Measurements from ENCODE around the gene SMIM44. TPM values are rescaled to one million over a fixed set of nuclear protein-coding genes. Genes with fewer than 3 reads are reported as not detected.

The SMIM44 gene
- total RNA-seq, 1 donor from 2014 or later, result not detected

DNA sequence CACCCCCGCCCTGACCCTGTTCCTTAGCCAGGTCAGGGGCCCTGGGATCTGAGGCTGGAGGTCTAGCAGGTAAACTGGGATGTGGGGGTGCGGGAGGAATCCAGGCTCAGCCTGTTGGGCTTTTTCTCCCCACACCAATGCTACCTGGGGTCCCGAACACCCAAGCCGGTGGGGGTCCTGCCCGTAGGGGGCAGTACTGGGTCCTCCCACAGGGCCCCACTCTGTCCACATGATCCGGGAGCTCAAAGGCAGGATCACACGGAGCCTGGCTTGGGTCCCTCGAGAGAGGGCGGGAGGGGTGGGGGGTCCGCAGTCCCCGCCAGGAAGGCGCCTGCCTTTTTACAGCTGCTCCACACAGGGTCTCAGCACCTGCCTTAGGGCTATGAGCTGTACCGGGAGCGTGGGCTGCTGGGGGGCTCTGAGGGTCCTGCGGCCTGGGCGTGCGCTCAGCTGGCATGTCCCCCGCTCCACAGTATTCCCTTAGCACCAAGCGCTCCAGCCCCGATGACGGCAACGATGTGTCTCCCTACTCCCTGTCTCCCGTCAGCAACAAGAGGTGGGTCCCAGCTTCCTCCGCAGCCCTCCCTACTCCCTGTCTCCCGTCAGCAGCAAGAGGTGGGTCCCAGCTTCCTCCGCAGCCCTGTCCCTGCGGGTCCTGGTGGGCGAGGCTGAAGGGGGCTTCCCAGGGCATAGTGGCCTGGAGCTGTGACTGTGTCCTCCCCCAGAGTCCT, 43.4 kb upstream of the SMIM44 start:
- Histone ChIP-seq H3K9ac (ENCODE audit: low read depth in 1 of 3, low read length in 3 of 3) (no peak overlapping the region), H3K27me3 (ENCODE audit: control insufficient read depth in 3 of 3, insufficient read depth in 3 of 3, low read length in 3 of 3) (no peaks in the 10 kb centered on the region), H3K27ac (ENCODE audit: low read depth, low read length) (no peak overlapping the region), H3K36me3 (ENCODE audit: control insufficient read depth in 3 of 3, insufficient read depth in 3 of 3, low read length in 3 of 3) (peaks cover 43 to 50% (median 48%) of the 10 kb centered on the region in 3 donors), H3K4me1 (ENCODE audit: control insufficient read depth in 3 of 3, insufficient read depth in 3 of 3, low read length in 3 of 3) (no peaks in the 10 kb centered on the region), H3K9me3 (ENCODE audit: control insufficient read depth in 3 of 3, low read length in 3 of 3) (no peaks in the 10 kb centered on the region), H3K4me3 (ENCODE audit: low read length in 3 of 3) (no peak overlapping the region)

DNA sequence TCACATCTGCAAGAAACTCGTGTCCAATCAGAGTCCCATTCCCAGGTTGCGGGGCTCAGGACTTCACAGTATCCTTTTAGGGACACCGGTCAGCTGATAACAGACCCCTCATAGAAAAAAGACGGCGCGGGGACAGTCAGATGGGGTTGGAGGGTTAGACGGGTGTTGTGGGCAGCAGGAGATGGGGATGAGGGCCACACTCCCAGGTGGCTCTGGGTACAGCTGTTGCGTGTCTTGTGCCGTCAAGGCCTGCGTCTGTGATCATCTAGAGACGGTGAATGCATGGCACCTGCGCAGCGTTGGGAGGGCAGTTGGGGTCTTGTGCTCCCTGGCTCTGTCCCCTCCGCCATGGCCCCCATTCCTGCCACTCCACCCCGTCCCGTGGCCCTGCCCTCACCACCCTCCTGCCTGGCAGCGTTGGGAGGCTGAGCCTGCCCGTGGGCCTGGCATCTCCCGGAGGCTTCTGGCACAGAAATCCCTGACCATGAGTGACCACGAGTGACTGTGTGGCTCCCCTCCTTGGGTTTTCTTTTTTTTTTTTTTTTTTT, 41.7 kb upstream of the SMIM44 start:
- H3K36me3 ChIP-seq (ENCODE audit: control insufficient read depth in 3 of 3, insufficient read depth in 3 of 3, low read length in 3 of 3), result peaks cover 34 to 39% (median 35%) of the 10 kb centered on the region in 3 donors
- no peaks in the 10 kb centered on the region for H3K27me3 ChIP-seq (ENCODE audit: control insufficient read depth in 3 of 3, insufficient read depth in 3 of 3, low read length in 3 of 3)
- no peak overlapping the region for H3K9ac ChIP-seq (ENCODE audit: low read depth in 1 of 3, low read length in 3 of 3)

DNA sequence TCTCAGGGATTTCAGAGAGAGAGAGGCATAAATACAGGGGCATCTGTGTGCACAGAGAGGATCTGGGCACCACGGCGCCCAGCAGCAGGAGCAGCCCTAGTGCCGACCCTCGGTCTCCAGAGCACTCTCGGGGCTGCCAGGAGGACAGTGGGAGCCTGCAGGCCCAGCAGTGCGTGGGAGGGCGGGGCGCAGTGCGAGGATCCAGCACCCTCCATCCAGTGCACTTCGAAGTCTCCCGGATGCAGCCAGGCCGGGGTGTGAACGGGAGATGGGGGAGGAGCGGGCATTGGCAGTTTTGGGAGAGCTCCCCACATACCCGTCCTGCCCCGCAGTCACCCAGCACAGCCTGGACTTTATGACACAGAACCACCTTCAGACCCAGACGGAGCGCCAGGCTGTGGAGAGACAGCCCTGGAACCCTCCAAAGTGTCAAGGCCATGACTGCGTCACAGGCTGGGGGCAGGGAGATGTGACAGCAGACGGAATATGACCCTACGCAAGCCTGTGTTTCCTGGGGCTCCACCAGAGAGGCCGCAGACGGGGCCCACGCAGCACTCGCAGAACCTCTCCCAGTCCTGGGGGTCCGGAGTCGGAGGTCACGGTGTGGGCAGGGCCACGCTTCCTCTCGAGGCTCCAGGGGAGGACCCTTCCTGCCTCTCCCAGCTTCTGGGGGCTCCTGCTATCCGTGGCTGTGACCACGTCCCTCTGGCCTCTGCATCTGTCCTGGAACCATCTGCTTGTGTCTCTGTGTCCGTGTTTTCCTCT, 41.0 kb upstream of the SMIM44 start:
- H3K27me3 ChIP-seq (ENCODE audit: control insufficient read depth in 3 of 3, insufficient read depth in 3 of 3, low read length in 3 of 3), result no peaks in the 10 kb centered on the region
- H3K27ac ChIP-seq (ENCODE audit: low read depth, low read length), result no peak overlapping the region
- H3K4me3 ChIP-seq (ENCODE audit: low read length in 3 of 3), result no peak overlapping the region
- H3K4me1 ChIP-seq (ENCODE audit: control insufficient read depth in 3 of 3, insufficient read depth in 3 of 3, low read length in 3 of 3), result no peaks in the 10 kb centered on the region
- H3K36me3 ChIP-seq (ENCODE audit: control insufficient read depth in 3 of 3, insufficient read depth in 3 of 3, low read length in 3 of 3), result peaks cover 36 to 41% (median 37%) of the 10 kb centered on the region in 3 donors
- H3K9me3 ChIP-seq (ENCODE audit: control insufficient read depth in 3 of 3, low read length in 3 of 3), result no peaks in the 10 kb centered on the region
- no peak overlapping the region for H3K9ac ChIP-seq (ENCODE audit: low read depth in 1 of 3, low read length in 3 of 3)

More for the DNA sequence above, 41.7 kb upstream of the SMIM44 start:
- Histone ChIP-seq H3K4me3 (ENCODE audit: low read length in 3 of 3) (no peak overlapping the region), H3K27ac (ENCODE audit: low read depth, low read length) (no peak overlapping the region), H3K4me1 (ENCODE audit: control insufficient read depth in 3 of 3, insufficient read depth in 3 of 3, low read length in 3 of 3) (no peaks in the 10 kb centered on the region), H3K9me3 (ENCODE audit: control insufficient read depth in 3 of 3, low read length in 3 of 3) (no peaks in the 10 kb centered on the region)

DNA sequence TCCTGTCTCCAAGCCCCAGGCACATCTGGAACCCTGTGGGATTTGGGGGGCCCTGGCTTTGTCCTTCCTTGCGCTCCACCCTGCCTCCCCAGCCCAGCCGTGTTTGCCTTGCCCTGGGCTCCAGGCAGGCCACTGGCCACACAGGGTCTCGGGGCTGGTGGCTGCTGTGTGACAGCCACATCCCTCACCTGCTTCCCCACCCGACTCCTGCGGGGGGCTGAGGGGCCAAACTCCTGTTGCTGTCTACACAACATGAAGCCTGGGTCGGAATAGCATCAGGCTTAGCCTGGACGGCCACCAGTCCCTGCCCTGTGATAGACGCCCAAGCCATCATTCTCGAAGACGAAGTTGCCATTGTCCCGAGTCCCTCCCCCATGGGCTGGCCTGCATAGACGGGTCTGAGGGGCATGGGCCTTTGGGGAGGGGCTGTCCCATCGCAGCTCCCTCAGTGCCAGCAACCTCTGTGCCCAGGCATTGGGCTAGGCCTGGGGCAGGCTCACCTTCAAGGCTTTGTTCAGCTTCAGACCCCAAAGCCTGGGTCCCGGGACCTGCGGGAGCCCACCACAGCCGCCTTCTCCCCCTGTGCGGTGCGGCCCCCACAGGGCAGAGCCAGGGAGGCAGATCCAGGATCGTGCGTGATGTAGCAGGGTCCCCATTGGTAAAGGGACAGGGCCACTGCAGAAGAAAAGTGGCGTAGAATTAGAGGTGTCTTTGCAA, 40.3 kb upstream of the SMIM44 start:
- H3K36me3 ChIP-seq (ENCODE audit: control insufficient read depth in 3 of 3, insufficient read depth in 3 of 3, low read length in 3 of 3), result peaks cover 36 to 41% (median 39%) of the 10 kb centered on the region in 3 donors
- H3K9me3 ChIP-seq (ENCODE audit: control insufficient read depth in 3 of 3, low read length in 3 of 3), result no peaks in the 10 kb centered on the region
- no peak overlapping the region for H3K9ac ChIP-seq (ENCODE audit: low read depth in 1 of 3, low read length in 3 of 3)
- no peaks in the 10 kb centered on the region for H3K27me3 ChIP-seq (ENCODE audit: control insufficient read depth in 3 of 3, insufficient read depth in 3 of 3, low read length in 3 of 3)
- no peaks in the 10 kb centered on the region for H3K4me1 ChIP-seq (ENCODE audit: control insufficient read depth in 3 of 3, insufficient read depth in 3 of 3, low read length in 3 of 3)
- H3K27ac ChIP-seq (ENCODE audit: low read depth, low read length), result no peak overlapping the region
- H3K4me3 ChIP-seq (ENCODE audit: low read length in 3 of 3), result no peak overlapping the region

DNA sequence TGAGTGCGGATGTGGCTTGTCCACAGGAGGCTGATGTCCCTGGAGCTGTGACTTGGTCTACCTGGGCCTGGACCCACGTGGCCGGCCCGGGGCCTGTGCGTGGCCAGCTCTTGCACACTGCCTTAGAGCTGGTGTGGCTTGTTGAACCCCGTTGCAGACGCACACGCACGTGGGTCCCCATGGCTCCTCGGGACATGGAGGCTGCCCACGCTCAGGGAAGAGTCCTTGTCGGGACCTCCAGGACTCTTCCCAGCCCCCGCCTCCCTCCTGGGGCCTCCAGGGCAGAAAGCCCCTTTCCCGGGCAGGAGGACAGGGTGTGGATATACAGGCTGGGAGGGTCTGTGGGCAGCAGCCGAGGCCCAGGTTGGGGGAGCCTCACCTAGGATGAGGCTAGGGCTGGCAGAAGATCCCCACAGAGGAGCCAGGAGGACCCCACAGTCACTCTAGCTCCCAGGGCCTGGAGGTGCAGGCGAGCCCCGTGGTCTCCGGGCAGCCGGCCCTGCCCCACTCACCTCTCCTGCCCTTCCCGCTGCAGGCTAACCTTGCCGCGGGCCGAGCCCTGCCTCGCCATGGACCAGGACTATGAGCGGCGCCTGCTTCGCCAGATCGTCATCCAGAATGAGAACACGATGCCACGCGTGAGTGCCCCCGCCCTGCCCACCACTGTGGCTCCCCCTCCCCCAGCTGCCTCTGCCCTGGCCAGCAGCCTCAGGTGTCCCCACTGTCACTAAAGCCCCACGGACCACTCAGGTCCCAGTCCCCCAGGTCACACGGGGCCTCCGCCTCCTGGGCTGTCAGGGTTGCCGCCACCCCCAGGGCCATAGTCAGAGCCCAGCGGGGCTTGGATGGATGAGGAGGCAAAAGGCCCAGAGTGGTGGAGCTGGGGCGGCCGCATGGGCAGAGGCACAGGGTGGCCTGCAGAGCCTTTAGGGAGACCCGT, 39.5 kb upstream of the SMIM44 start:
- Histone ChIP-seq H3K9ac (ENCODE audit: low read depth in 1 of 3, low read length in 3 of 3) (no peak overlapping the region), H3K4me3 (ENCODE audit: low read length in 3 of 3) (no peak overlapping the region), H3K36me3 (ENCODE audit: control insufficient read depth in 3 of 3, insufficient read depth in 3 of 3, low read length in 3 of 3) (peaks cover 34 to 40% (median 35%) of the 10 kb centered on the region in 3 donors), H3K27ac (ENCODE audit: low read depth, low read length) (no peak overlapping the region), H3K4me1 (ENCODE audit: control insufficient read depth in 3 of 3, insufficient read depth in 3 of 3, low read length in 3 of 3) (no peaks in the 10 kb centered on the region), H3K9me3 (ENCODE audit: control insufficient read depth in 3 of 3, low read length in 3 of 3) (no peaks in the 10 kb centered on the region), H3K27me3 (ENCODE audit: control insufficient read depth in 3 of 3, insufficient read depth in 3 of 3, low read length in 3 of 3) (no peaks in the 10 kb centered on the region)

DNA sequence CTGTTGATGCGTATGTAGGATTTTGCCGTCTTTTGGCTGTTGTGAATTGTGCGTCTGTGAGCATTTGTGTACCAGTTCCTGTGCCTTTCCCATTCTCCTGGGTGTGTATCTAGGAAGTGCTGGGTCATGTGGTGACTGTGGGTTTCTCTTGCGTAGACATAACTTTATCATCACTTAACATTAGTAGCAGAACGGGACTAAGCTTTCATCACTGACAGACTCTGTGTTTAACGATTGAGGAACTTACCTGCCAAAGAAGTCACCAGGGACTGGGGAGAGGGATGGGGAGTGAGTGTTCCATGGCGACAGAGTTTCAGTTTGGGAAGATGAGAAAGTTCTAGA, 37.8 kb upstream of the SMIM44 start:
- no peaks in the 10 kb centered on the region for H3K9me3 ChIP-seq (ENCODE audit: control insufficient read depth in 3 of 3, low read length in 3 of 3)
- no peaks in the 10 kb centered on the region for H3K27me3 ChIP-seq (ENCODE audit: control insufficient read depth in 3 of 3, insufficient read depth in 3 of 3, low read length in 3 of 3)
- H3K9ac ChIP-seq (ENCODE audit: low read depth in 1 of 3, low read length in 3 of 3), result no peak overlapping the region
- H3K4me1 ChIP-seq (ENCODE audit: control insufficient read depth in 3 of 3, insufficient read depth in 3 of 3, low read length in 3 of 3), result peaks cover 11 to 12% (median 11%) of the 10 kb centered on the region in 3 donors
- peaks cover 20 to 30% (median 25%) of the 10 kb centered on the region in 3 donors for H3K36me3 ChIP-seq (ENCODE audit: control insufficient read depth in 3 of 3, insufficient read depth in 3 of 3, low read length in 3 of 3)
- no peak overlapping the region for H3K27ac ChIP-seq (ENCODE audit: low read depth, low read length)
- no peak overlapping the region for H3K4me3 ChIP-seq (ENCODE audit: low read length in 3 of 3)

DNA sequence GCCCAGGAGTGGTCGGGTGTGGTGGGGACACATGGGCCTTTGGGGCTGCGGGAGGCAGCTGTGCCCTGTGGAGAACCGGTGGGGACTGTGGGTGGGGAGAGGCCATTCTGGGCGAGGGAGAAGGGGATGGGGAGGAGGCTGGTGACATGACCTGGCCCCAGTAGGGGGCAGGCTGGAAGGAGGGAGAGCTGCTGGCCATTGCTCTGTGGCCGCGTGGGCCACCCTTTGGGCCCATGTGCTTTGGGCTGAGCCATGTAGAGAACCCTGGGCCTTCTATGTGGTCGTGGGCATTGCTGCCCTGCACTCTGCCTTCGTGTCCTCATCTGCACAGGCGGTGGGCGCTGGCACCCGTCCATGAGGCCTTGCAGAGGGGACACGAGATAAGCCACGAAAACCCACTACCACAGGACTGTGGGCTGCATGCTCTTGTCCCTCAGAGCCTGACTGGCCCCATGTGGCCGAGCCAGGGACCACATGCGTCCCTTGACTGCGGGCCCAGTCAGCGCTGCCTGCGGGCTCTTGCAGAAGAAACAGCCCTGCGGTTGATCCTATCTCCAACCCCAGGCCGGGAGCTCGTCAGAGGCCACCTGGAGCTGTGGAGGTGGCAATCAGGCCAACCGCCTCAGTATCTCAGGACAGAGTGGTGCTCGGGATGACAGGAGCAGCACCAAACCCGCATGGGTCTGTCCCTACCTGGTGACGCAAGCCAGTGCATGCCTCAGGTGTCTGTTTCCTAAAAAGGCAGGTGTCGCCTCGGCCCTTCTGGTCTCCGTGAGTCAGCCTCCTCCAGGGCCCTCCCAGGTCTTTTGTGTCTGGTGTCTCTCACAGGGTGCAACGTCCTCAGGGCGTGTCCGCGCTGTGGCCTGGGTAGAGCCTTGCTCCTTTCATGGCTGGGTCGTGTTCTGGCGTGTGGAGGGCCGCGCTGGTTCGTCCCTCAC, 37.2 kb upstream of the SMIM44 start:
- Histone ChIP-seq H3K27me3 (ENCODE audit: control insufficient read depth in 3 of 3, insufficient read depth in 3 of 3, low read length in 3 of 3) (no peaks in the 10 kb centered on the region), H3K9ac (ENCODE audit: low read depth in 1 of 3, low read length in 3 of 3) (no peak overlapping the region), H3K36me3 (ENCODE audit: control insufficient read depth in 3 of 3, insufficient read depth in 3 of 3, low read length in 3 of 3) (peaks cover 18 to 26% (median 25%) of the 10 kb centered on the region in 3 donors), H3K4me1 (ENCODE audit: control insufficient read depth in 3 of 3, insufficient read depth in 3 of 3, low read length in 3 of 3) (peaks cover 14 to 16% (median 14%) of the 10 kb centered on the region in 3 donors), H3K4me3 (ENCODE audit: low read length in 3 of 3) (no peak overlapping the region), H3K27ac (ENCODE audit: low read depth, low read length) (no peak overlapping the region), H3K9me3 (ENCODE audit: control insufficient read depth in 3 of 3, low read length in 3 of 3) (no peaks in the 10 kb centered on the region)

DNA sequence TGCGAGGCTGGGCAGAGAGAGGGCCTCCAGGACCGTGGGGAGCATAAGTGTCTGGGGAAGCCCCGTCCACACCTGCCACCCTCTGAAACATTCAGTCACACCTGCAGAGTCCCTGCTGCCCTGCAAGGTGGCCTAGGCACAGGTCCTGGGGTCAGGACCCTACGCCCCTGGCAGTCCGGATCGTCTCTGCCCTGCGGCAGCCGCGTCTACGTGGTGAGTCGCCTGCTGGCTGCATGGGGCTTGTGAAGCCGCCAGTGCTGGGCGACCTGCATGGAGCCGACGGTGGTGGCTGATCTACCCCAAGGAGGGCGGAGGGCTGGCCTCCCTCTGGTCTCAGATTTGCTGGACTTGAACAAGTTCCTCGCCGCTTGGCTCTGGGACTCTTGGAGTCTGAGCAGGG, 35.9 kb upstream of the SMIM44 start:
- Histone ChIP-seq H3K36me3 (ENCODE audit: control insufficient read depth in 3 of 3, insufficient read depth in 3 of 3, low read length in 3 of 3) (peaks cover 13 to 17% (median 14%) of the 10 kb centered on the region in 3 donors), H3K4me1 (ENCODE audit: control insufficient read depth in 3 of 3, insufficient read depth in 3 of 3, low read length in 3 of 3) (peaks cover 17 to 18% (median 18%) of the 10 kb centered on the region in 3 donors), H3K9ac (ENCODE audit: low read depth in 1 of 3, low read length in 3 of 3) (no peak overlapping the region), H3K9me3 (ENCODE audit: control insufficient read depth in 3 of 3, low read length in 3 of 3) (no peaks in the 10 kb centered on the region), H3K27me3 (ENCODE audit: control insufficient read depth in 3 of 3, insufficient read depth in 3 of 3, low read length in 3 of 3) (no peaks in the 10 kb centered on the region), H3K27ac (ENCODE audit: low read depth, low read length) (no peak overlapping the region), H3K4me3 (ENCODE audit: low read length in 3 of 3) (no peak overlapping the region)

All from skeletal muscle tissue (tissue), 4 donors.